ENCODE results near the gene EYA4. TPM values are rescaled to one million over a fixed set of nuclear protein-coding genes. Genes with fewer than 3 reads are reported as not detected.

EYA4 gene
- total RNA-seq, 1 experiment from 2014 or later = not detected

- Histone ChIP-seq H3K9me3 (ENCODE audit: control insufficient read depth, insufficient read depth, low read depth, low read length) (no peaks in the 10 kb centered on the region), H3K27me3 (ENCODE audit: control insufficient read depth, insufficient read depth, low read length) (no peaks in the 10 kb centered on the region), H3K4me3 (ENCODE audit: low read depth in 2 of 2, low read length in 2 of 2) (no peak overlapping the region), H3K4me1 (ENCODE audit: control insufficient read depth, insufficient read depth, low read length) (no peaks in the 10 kb centered on the region), H3K36me3 (ENCODE audit: control insufficient read depth, insufficient read depth, low read length) (no peaks in the 10 kb centered on the region), H3K27ac (ENCODE audit: low read length) (no peak overlapping the region)
- ChIA-PET POLR2A (no interaction called here), CTCF (no interaction called here)
- in situ Hi-C loops (cut with HindIII; ENCODE audit: low pct_unique_long_range_greater_than_20kb, low sequenced_read_pairs) = no loop called here
- no peak for DNase-seq (ENCODE audit: low read depth, low spot score)
- intact Hi-C loops (cut with micrococcal nuclease; ENCODE audit: unreplicated experiment) = no loop called here
- no TSS peak for BruUV-seq (replicated peaks)
- ATAC-seq = no peak
- TF ChIP-seq POLR2AphosphoS5 (IDR thresholded peaks at IDR 0.05; ENCODE audit: low read depth, low read length) (no peak), REST (IDR thresholded peaks at IDR 0.05; ENCODE audit: insufficient read depth in 1 of 2, low read depth in 2 of 2, low read length in 1 of 2) (no peak), TCF7L2 (IDR thresholded peaks at IDR 0.05; ENCODE audit: low read depth, low read length) (no peak), SIN3A (IDR thresholded peaks at IDR 0.05; ENCODE audit: borderline replicate concordance, insufficient read depth, low read depth, low read length) (no peak)
Measured at GRCh38 chr6:133202610-133203343, 38.4 kb upstream of the EYA4 start.

GRCh38 chr6:133203344-133203697 lies 37.8 kb upstream of the EYA4 start:
- intact Hi-C loops (cut with micrococcal nuclease; ENCODE audit: unreplicated experiment) = no loop called here
- ATAC-seq = no peak
- TF ChIP-seq SIN3A (IDR thresholded peaks at IDR 0.05; ENCODE audit: borderline replicate concordance, insufficient read depth, low read depth, low read length) (no peak), POLR2AphosphoS5 (IDR thresholded peaks at IDR 0.05; ENCODE audit: low read depth, low read length) (no peak), CTCF (IDR thresholded peaks at IDR 0.05) (no peak), REST (IDR thresholded peaks at IDR 0.05; ENCODE audit: insufficient read depth in 1 of 2, low read depth in 2 of 2, low read length in 1 of 2) (no peak), TCF7L2 (IDR thresholded peaks at IDR 0.05; ENCODE audit: low read depth, low read length) (no peak)

More at GRCh38 chr6:133203344-133203697, 37.8 kb upstream of the EYA4 start:
- POLR2A ChIA-PET = no interaction called here
- Histone ChIP-seq H3K4me3 (ENCODE audit: low read depth in 2 of 2, low read length in 2 of 2) (no peak overlapping the region), H3K4me1 (ENCODE audit: control insufficient read depth, insufficient read depth, low read length) (no peaks in the 10 kb centered on the region), H3K36me3 (ENCODE audit: control insufficient read depth, insufficient read depth, low read length) (no peaks in the 10 kb centered on the region), H3K27me3 (ENCODE audit: control insufficient read depth, insufficient read depth, low read length) (no peaks in the 10 kb centered on the region), H3K27ac (ENCODE audit: low read length) (no peak overlapping the region), H3K9me3 (ENCODE audit: control insufficient read depth, insufficient read depth, low read depth, low read length) (no peaks in the 10 kb centered on the region)
- CTCF ChIA-PET = no interaction called here
- BruUV-seq (replicated peaks) = no TSS peak
- in situ Hi-C loops (cut with HindIII; ENCODE audit: low pct_unique_long_range_greater_than_20kb, low sequenced_read_pairs) = no loop called here
- no peak for DNase-seq (ENCODE audit: low read depth, low spot score)

Measured in Panc1 (cell line).